Aorta (tissue), 4 donors: ENCODE data around the gene ZDHHC6. TPM values are rescaled to one million over a fixed set of nuclear protein-coding genes. Genes with fewer than 3 reads are reported as not detected.

ENCODE experiments used
- polyA plus RNA-seq, 2 donors: library from polyadenylated mRNA; stranded (reverse); fragments of 200-250 nt; gene quantifications; one replicate each; pipeline ENCODE4 v1.2.3, GENCODE V29; 2013
- total RNA-seq, 2 donors: library from RNA; stranded (reverse); fragmentation: NEBNext Ultra II Directional; extraction: Animal tissue kit (Norgen Biotek cat#: 25700); gene quantifications; one replicate each; pipeline ENCODE4 v1.2.1, GENCODE V29; 2021
- donor health status: healthy with polysubstance abuse.
- donor health status: Bipolar disorder and iron deficiency.
- donor health status: DM: no; HTN: no; CAD: no.
- donor health status: DM: yes; HTN: yes; CAD: no.

Gene ZDHHC6
- total and polyA plus RNA-seq, 4 donors, result 24.8 to 41.7 (median 28.2) TPM

Other genes starting within 250 kb of the ZDHHC6 start
- not detected for gene TECTB, start 163.5 kb downstream of the ZDHHC6 start, total RNA-seq
- not detected for gene TECTB, start 163.5 kb downstream of the ZDHHC6 start, polyA plus RNA-seq
- gene ACSL5, start 72.8 kb downstream of the ZDHHC6 start, total RNA-seq, result 10 to 100 TPM; 13.4 to 18.4 TPM
- 10 to 100 TPM in 1 of 2 donors, under 1 TPM in 1; 0.92 to 18.7 TPM for gene ACSL5, start 72.8 kb downstream of the ZDHHC6 start, polyA plus RNA-seq
- gene VTI1A, start 301 bp upstream of the ZDHHC6 start, total RNA-seq, result 10 to 100 TPM; 37.4 to 43.1 TPM
- 1 to 10 TPM; 8.6 to 9.0 TPM for gene VTI1A, start 301 bp upstream of the ZDHHC6 start, polyA plus RNA-seq